Stomach (tissue), 9 donors: Measurements from ENCODE around the gene NPAS1. TPM values are rescaled to one million over a fixed set of nuclear protein-coding genes. Genes with fewer than 3 reads are reported as not detected.

Source experiments
- DNase-seq, 2 donors: peaks; one replicate each; pipeline versions ENCODE4 v3.0.0 to v3.0.0-alpha.2; 2013 to 2019
- H3K27ac ChIP-seq, 5 donors: fragments of 200-600 bp in 4 of 5; sonication (generic) in 4 of 5; one replicate each; pipeline ENCODE4 v1.5.1; 2013 to 2019; ENCODE audit warnings: mild to moderate bottlenecking in 1 of 5, moderate library complexity in 1 of 5
- H3K27me3 ChIP-seq, 3 donors: fragments of 200-600 bp; sonication (generic); one replicate each; pipeline ENCODE4 v1.5.1; 2017 to 2019; ENCODE audit warnings: mixed run types in 1 of 3
- H3K36me3 ChIP-seq, 4 donors: fragments of 200-600 bp; sonication (generic); 1 replicate in 3 of 4; 2 replicates in 1 of 4; pipeline ENCODE4 v1.5.1; 2016 to 2019
- H3K4me1 ChIP-seq, 4 donors: fragments of 200-600 bp; sonication (generic); one replicate each; pipeline ENCODE4 v1.5.1; 2016 to 2019
- H3K4me3 ChIP-seq, 4 donors: fragments of 200-600 bp; sonication (generic) in 3 of 4; one replicate each; pipeline ENCODE4 v1.5.1; 2016 to 2019; ENCODE audit warnings: mild to moderate bottlenecking in 1 of 4
- H3K9me3 ChIP-seq, 4 donors: fragments of 200-600 bp; sonication (generic); one replicate each; pipeline ENCODE4 v1.5.1; 2016 to 2019
- EP300 ChIP-seq: sonication (generic); formaldehyde crosslinking; IDR thresholded peaks from one replicate; pipeline ENCODE4 v1.6.1; 2017; ENCODE audit warnings: antibody characterized with exemption
- POLR2A ChIP-seq, 4 donors: fragments of 450-650 bp; IDR thresholded peaks; one replicate each; pipeline ENCODE4 v1.6.1; 2016; ENCODE audit warnings: antibody characterized with exemption in 4 of 4, control low read depth in 2 of 4, mild to moderate bottlenecking in 1 of 4, moderate library complexity in 1 of 4
- POLR2AphosphoS5 ChIP-seq, 3 donors: sonication (generic); formaldehyde crosslinking; IDR thresholded peaks; one replicate each; pipeline ENCODE4 v1.6.1; 2016; ENCODE audit warnings: antibody characterized with exemption in 3 of 3
- WGBS, 5 donors: extraction: QIAGEN DNeasy Blood & Tissue Kit in 3 of 5; methylation state at CpG; one replicate each; pipeline versions ENCODE4 v1.1.5 to v1.1.7; 2013 to 2018; 5-methylcytosine and 5-hydroxymethylcytosine counted together
- intact Hi-C: fragments of 100-400 bp; cut with DNase I; formaldehyde crosslinking; loops from one replicate; pipeline ENCODE4 v1.15.1; 2023; ENCODE audit warnings: low total_unique reads
- polyA plus RNA-seq, 3 donors: library from polyadenylated mRNA; stranded (reverse); fragments of 200-250 nt; gene quantifications; one replicate each; pipeline ENCODE4 v1.2.3, GENCODE V29; 2013
- total RNA-seq, 5 donors: library from RNA; depleted of rRNA; stranded (reverse); fragments of >200 nt; gene quantifications; one replicate each; pipeline versions ENCODE4 v1.1.0 to v1.2.3, GENCODE V29; 2014 to 2016
- TF ChIP-seq, protein P1 (sequence below), 7 experiments: fragments of 450-650 bp in 4 of 7; fragments of 200-600 bp in 3 of 7; sonication (generic) in 3 of 7; IDR thresholded peaks; one replicate each; pipeline ENCODE4 v1.5.1; 2016 to 2019; ENCODE audit warnings: antibody characterized with exemption in 7 of 7, control low read depth in 2 of 7, mild to moderate bottlenecking in 1 of 7
- donor health status: healthy with polysubstance abuse.
- donor health status: Bipolar disorder and iron deficiency.
- donor health status: healthy.

NPAS1 gene
- total and polyA plus RNA-seq, 8 donors, result 0.72 to 8.9 (median 1.1) TPM; not detected in 3

DNA sequence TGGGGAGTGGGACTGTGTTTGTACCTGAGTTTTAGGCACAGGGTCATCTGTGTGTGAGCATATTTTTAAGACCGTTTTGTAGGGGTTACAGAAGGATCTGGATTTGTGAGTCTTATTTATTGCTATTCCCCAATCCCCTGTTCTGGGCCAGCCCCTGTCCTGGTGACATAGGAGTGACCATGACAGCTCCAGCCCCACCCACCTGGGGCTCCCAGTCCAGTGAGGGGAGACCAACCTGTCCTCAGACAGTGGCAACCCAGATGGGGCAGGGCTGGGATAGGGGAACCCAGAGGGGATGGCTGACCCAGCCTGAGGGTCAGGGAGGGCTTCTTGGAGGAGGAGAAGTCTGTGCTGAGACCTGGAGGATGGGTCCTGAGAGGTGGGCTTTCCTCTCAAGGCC lies 18.1 kb downstream of the NPAS1 start:
- Histone ChIP-seq H3K27me3 (peaks cover 0 to 24% (median 0%) of the 10 kb centered on the region in 3 donors), H3K9me3 (no peaks in the 10 kb centered on the region), H3K4me1 (peaks cover 15 to 25% (median 22%) of the 10 kb centered on the region in 4 donors), H3K4me3 (no peak overlapping the region), H3K27ac (no peak overlapping the region), H3K36me3 (peaks cover 0 to 7% (median 2%) of the 10 kb centered on the region in 4 donors)
- no peak for DNase-seq
- WGBS, 5 donors, result 38 to 73% (median 67%) methylated on average over 1 of the region's 1 CpG
- intact Hi-C loops, result no loop called here
- no peak for TF ChIP-seq EP300
- no peak for TF ChIP-seq POLR2AphosphoS5 (IDR thresholded peaks at IDR 0.05)
- no peak for TF ChIP-seq POLR2A (IDR thresholded peaks at IDR 0.05)
- TF ChIP-seq, protein P1, sequence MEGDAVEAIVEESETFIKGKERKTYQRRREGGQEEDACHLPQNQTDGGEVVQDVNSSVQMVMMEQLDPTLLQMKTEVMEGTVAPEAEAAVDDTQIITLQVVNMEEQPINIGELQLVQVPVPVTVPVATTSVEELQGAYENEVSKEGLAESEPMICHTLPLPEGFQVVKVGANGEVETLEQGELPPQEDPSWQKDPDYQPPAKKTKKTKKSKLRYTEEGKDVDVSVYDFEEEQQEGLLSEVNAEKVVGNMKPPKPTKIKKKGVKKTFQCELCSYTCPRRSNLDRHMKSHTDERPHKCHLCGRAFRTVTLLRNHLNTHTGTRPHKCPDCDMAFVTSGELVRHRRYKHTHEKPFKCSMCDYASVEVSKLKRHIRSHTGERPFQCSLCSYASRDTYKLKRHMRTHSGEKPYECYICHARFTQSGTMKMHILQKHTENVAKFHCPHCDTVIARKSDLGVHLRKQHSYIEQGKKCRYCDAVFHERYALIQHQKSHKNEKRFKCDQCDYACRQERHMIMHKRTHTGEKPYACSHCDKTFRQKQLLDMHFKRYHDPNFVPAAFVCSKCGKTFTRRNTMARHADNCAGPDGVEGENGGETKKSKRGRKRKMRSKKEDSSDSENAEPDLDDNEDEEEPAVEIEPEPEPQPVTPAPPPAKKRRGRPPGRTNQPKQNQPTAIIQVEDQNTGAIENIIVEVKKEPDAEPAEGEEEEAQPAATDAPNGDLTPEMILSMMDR (IDR thresholded peaks at IDR 0.05), result no peak

DNA sequence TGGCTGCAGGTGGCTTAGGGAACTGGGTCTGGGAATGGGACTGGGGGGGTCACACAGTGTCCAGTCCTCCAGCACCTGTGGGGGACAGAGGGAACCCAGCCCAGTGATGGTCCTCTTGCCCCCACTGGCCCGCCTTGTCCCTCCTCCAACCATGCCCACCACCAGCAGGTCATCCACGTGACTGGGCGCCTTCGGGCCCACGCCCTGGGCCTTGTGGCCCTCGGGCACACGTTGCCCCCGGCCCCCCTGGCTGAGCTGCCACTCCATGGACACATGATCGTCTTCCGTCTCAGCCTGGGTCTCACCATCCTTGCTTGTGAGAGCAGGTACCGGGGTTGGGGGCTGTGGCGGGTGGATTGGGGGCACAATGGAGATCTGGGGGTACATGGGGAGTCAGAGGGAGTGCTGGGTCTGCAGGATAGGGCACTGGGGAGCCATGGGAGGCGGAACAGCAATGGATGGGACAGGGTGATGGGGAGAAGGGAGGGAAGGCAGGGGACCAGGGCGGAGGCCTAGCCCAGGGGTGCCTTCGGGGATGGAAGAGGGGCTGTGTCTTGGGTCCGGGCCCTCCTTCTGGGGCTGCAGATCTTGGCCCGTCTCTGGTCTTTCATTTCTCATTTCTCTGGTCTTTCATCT lies 19.7 kb downstream of the NPAS1 start:
- peaks cover 0 to 15% (median 9%) of the 10 kb centered on the region in 4 donors for H3K36me3 ChIP-seq
- TF ChIP-seq, protein P1 (IDR thresholded peaks at IDR 0.05), result no peak
- TF ChIP-seq POLR2A (IDR thresholded peaks at IDR 0.05) (no peak), POLR2AphosphoS5 (IDR thresholded peaks at IDR 0.05) (no peak), EP300 (no peak)
- H3K27me3 ChIP-seq, result peaks cover 0 to 8% (median 0%) of the 10 kb centered on the region in 3 donors
- H3K27ac ChIP-seq, result no peak overlapping the region
- H3K9me3 ChIP-seq, result no peaks in the 10 kb centered on the region
- DNase-seq, result no peak
- intact Hi-C loops, result no loop called here
- WGBS, 5 donors, result 89 to 94% (median 91%) methylated on average over 16 to 17 of the region's 17 CpGs
- no peak overlapping the region for H3K4me3 ChIP-seq
- peaks cover 15 to 25% (median 22%) of the 10 kb centered on the region in 4 donors for H3K4me1 ChIP-seq

DNA sequence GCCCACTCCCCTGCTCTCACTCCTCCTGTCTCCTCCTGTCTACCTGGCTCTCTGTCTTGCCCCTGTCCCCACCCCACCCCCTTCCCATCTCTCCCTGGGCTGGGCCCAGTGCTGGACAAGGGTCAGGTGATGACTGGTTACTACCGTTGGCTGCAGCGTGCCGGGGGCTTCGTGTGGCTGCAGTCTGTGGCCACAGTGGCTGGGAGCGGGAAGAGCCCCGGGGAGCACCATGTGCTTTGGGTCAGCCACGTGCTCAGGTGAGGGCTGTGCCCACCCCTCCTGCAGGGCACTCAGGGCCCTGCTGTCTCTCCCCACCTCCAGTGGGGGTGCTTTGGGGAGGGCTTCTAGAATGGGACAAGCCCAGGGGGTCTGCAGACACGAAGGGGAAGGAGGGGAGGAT lies 21.2 kb downstream of the NPAS1 start:
- Histone ChIP-seq H3K27ac (no peak overlapping the region), H3K36me3 (peaks cover 0 to 25% (median 18%) of the 10 kb centered on the region in 4 donors), H3K4me1 (peaks cover 6 to 12% (median 11%) of the 10 kb centered on the region in 4 donors), H3K27me3 (no peaks in the 10 kb centered on the region), H3K4me3 (no peak overlapping the region), H3K9me3 (no peaks in the 10 kb centered on the region)
- WGBS, 5 donors, result 68 to 80% (median 77%) methylated on average over 6 to 8 of the region's 8 CpGs
- TF ChIP-seq EP300 (no peak), POLR2A (IDR thresholded peaks at IDR 0.05) (no peak), POLR2AphosphoS5 (IDR thresholded peaks at IDR 0.05) (no peak)
- TF ChIP-seq, protein P1 (IDR thresholded peaks at IDR 0.05), result no peak
- intact Hi-C loops, result no loop called here
- no peak for DNase-seq

DNA sequence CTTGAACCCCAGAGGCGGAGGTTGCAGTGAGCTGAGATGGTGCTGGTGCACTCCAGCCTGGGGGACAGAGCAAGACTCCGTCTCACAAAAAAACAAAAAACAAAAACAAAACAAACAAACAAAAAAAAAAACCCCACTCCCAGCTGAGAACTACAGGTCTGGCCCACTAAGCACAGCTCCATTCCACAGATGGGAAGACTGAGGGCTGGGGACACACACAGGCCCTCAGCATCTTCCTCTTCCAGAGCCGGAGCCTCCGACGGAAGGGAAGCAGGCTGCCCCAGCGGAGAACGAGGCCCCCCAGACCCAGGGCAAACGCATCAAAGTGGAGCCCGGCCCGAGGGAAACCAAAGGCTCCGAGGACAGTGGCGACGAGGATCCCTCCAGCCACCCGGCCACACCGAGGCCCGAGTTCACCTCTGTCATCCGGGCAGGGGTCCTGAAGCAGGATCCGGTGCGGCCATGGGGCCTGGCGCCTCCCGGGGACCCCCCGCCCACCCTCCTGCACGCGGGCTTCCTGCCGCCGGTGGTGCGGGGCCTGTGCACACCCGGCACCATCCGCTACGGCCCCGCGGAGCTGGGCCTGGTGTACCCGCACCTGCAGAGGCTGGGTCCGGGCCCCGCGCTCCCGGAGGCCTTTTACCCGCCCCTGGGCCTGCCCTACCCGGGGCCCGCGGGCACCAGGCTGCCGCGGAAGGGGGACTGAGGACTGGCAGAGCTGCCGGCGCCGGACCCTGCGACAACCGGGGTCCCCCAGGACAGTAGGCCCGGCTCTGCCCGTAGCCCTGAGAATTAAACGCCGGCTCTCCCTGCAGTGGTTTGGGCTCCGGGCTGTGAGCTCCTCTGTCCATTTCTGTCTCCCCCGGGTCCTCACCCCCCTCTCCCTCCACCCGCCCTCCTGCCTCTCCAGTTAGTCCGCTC lies 25.6 kb downstream of the NPAS1 start:
- intact Hi-C loops, result no loop called here
- Histone ChIP-seq H3K9me3 (no peaks in the 10 kb centered on the region), H3K27me3 (no peaks in the 10 kb centered on the region), H3K4me3 (no peak overlapping the region), H3K4me1 (peaks cover 0 to 18% (median 16%) of the 10 kb centered on the region in 4 donors), H3K27ac (no peak overlapping the region), H3K36me3 (peaks cover 0 to 30% (median 20%) of the 10 kb centered on the region in 4 donors)
- TF ChIP-seq EP300, result no peak
- no peak for TF ChIP-seq POLR2A (IDR thresholded peaks at IDR 0.05)
- TF ChIP-seq POLR2AphosphoS5 (IDR thresholded peaks at IDR 0.05), result no peak
- TF ChIP-seq, protein P1 (IDR thresholded peaks at IDR 0.05), result no peak
- WGBS, 5 donors, result 93 to 98% (median 96%) methylated on average over 30 to 56 of the region's 56 CpGs
- no peak for DNase-seq
